ENCODE data around the gene HS3ST3A1.

Gene HS3ST3A1

DNA sequence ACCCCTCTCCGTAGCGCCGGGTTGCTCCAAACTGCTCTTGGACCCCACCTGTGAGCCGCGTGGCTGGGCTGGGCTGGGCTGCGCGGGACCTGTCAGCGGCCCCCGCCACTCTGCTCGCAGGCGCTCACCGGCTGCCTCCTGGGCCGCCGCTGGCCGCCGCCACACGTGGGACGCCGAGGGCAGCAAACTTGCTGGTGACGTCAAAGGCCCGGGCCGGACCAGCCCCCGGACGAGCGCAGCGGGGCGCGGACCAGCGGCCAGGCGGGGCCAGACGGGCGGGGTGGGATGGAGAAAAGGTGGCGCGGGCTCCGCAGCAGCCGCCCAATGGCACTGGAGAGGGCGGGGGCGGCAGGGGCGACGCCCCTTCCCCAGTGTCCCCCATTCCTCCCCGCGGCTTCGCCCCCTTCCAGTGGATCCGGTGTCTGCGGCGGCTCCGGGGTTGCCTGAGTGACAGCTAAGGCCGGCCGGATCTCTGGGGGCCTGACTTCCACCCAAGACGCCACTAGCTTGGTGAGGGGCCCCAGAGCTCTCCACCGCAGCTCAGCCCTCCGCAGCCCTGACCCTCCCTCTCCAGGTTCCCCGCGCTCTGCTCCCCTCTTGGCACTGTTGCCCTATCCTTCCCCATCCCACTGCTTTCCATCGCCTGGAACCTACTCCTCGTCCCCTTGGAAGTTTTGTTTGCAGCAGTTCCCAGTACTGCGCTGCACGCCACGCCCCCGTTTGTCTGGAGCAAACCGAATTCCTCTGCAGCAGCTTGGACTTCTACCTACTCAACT is at the start of gene HS3ST3A1:
TSS of gene HS3ST3A1 (minus strand) at position 154 of the 776 bp plus-strand sequence. CDS start 800 bp downstream, outside the sequence.
- peak; percentile 74 for DNase-seq (ENCODE audit: low spot score)

GRCh38 chr17:13650096-13650675 is 48.5 kb upstream of the HS3ST3A1 start:
- DNase-seq (ENCODE audit: low spot score), result no peak

DNA sequence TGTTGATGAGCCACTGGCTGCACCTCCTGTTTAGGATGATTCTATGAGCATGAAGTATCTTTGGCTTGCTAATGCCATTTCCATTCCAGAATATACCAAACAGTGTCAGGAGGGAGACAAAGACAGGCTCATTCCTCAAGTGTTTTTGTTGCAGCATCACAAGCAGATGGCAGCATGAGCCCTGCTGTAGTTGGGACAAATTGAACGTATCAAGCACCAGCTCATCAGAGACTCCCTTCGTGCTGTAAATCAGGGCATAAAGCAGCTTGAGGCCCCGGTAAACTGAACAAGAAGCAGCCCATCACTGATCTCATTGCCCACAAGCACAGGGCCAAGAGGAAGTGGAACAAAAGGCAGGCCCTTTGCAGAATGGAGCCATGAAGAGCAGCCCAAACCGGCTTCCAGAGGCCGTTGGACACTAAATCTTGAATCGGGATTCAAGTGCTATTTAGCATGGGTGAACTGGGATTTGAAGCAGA is 45.9 kb upstream of the HS3ST3A1 start:
- no peak for DNase-seq (ENCODE audit: low spot score)

DNA sequence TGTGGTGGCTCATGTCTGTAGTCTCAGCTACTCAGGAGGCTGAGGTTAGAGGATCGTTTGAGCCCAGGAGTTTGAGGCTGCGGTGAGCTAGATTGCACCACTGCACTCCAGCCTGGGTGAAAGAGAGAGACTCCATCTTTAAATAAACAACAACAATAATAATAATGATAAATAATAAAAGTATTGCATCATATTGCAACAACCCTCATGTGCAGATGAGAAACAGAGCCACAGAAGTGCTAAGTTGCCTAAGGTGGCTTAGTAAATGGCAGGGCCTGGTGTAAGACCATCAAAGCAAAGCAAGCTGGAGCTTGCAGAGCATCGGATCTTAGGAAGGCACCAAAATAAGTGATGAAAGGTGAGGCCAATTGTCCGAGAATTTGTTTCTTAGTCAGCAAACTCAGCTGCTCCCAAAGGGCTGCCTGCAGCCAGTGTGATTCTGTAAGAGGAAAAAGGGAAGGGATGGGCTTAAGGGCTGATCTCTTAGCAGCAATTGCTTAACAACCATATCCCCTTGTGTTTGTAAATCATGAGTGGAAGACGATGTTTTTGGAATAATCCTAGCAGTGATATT is 45.3 kb upstream of the HS3ST3A1 start:
- no peak for DNase-seq (ENCODE audit: low spot score)

DNA sequence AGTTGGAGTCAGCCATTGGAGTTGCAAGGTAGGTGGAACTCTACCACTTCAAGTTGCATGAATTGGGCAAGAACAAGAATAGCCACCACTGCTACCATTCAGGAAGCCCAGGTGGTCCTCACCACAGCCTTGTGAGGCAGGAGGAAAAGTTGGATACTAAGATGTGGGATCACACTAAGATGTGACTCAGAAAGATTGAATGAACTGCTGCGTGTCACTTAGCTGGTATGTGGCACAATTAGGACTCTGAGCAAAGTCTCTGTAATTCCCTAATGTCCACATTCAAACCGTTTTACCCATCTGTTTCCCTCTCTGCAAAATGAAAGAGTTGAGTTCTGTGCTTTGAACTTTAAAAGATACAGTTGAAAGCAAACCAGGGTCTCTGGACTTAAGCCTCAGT is 44.7 kb upstream of the HS3ST3A1 start:
- DNase-seq (ENCODE audit: low spot score), result no peak

GRCh38 chr17:13643180-13643579 is 41.5 kb upstream of the HS3ST3A1 start:
- DNase-seq (ENCODE audit: low spot score), result no peak

DNA sequence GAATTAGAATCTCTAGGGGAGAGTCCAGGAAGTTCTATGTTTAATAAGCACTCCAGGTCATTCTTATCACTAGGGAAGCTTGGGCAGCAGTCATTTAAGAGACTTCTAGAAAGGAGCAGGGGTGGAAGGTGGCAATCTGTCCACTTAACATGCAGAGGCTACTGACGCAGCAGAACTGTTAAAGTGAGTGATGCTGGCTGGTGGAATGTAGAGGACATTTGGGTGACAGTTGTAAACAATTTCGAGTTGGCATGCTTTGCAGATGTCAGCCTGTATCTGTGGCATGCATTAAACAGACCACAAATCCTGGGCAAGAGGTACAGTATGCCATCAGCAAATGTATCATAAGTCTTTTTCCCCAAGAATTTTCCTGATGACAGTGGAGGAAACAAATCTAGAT is 40.5 kb upstream of the HS3ST3A1 start:
- DNase-seq (ENCODE audit: low spot score), result no peak

DNA sequence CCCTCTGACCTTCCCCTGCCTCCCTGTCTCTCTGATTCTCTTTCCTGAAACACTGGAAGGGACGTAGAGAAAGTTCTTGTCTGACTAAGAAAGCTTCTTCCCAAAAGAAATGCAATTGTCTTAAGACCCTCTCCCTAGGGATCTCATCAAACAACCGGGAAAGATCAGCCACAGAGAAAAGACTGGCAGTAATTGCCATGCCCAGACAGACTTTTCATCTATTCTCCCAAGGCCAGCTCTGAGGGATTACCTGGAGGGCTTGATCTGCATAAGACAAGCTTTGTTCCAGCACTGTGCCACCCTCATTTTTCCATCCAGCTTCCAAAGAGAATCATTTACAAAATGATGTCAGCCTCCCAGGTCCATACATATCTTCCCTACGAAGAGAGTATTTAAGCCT is 38.8 kb upstream of the HS3ST3A1 start:
- no peak for DNase-seq (ENCODE audit: low spot score)

DNA sequence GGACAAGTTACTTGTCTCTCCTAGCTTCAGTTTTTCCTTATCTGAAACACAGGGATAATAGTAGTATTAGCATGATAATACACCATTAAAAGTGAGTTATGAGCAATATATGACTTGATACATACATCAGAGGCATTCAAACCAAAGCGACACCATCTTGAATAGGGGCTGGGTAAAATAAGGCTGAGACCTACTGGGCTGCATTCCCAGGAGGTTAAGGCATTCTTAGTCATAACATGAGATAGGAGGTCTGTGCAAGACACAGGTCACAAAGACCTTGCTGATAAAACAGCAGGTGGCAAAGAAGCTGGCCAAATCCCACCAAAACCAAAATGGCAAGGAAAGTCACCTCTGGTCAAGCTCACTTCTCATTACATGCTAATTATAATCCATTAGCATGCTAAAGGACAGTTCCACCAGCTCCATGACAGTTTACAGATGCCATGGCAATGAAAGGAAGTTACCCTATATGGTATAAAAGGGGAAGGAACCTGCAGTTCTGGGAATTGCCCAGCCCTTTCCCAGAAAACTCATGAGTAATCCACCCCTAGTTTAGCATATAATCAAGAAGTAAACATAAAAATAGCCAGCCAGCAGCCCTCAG is 37.2 kb upstream of the HS3ST3A1 start:
- no peak for DNase-seq (ENCODE audit: low spot score)

GRCh38 chr17:13636951-13637350 is 35.2 kb upstream of the HS3ST3A1 start:
- DNase-seq (ENCODE audit: low spot score), result no peak

GRCh38 chr17:13635951-13636350 is 34.2 kb upstream of the HS3ST3A1 start:
- DNase-seq (ENCODE audit: low spot score), result no peak

DNA sequence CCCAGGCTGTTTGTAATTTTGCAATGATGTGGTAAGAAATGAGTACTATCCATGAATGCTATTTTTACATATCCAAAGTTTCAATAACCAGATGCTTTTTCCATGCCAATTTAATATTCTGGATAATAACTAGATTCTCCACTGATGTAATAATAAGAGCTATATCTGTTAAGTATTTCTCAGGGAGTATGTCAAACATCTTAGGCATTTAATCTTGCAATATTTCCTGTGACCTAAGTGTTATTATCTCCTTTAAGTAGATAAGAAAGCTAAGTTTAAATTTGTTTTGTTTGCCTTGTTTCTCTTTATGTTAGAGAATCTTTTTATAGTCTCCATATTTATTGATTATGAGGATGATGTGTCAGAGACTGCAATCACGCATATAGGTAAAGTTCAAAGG is 32.3 kb upstream of the HS3ST3A1 start:
- no peak for DNase-seq (ENCODE audit: low spot score)

DNA sequence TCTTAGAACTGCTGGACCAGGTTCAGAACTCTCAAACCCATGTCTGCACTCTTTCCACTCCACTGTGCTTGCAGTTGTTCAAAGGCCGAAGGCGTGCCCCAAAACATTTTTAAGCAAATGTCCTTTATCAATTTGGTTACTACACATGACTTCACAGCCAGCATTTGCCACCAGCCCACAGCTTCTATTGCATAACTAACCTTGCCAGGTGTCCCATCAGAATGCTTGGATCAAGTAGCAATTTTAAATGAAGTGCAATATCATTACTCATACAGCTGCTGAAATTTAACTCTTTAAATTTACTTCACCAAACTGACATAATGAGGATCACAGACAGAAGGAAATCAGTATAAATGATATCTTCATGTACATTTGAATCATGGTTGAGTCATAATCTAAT is 29.8 kb upstream of the HS3ST3A1 start:
- no peak for DNase-seq (ENCODE audit: low spot score)

DNA sequence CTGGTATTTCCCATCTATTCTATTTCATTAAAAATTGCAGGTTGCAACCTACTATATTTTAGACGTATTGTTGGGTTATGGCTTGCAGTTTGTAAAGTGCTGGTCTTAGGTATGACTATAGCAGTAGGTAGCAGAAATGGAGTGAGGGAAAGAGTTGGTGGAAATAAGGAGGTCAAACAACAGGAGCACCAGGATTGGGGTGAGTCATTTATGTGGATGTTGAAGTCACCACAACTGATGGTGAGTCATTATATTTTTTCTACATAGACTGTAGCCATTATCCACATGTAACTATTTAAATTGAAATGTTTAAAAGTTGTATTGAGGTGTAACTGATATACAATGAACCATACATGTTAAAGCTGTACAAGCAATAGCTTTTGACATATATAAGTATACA is 25.0 kb upstream of the HS3ST3A1 start:
- no peak for DNase-seq (ENCODE audit: low spot score)

DNA sequence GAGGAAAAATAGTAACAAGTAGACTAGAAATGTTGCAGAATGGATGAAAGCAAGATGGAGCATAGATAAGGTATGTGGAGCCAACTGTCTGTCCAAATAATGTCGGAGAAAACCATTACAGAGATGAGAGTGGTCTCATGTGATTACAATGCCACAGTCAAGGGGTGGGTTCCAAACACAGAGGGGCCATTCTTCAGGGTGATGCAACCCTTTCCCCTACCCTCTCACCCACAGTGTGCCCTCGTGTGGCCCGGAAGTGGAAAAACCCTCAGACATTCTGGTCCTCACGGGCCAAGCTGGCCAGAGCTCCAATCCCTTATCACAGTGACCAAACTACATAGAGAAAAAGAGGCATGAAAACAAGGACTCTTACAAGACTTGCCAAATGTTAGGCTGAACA is 17.7 kb upstream of the HS3ST3A1 start:
- peak; percentile 24 for DNase-seq (ENCODE audit: low spot score)

DNA sequence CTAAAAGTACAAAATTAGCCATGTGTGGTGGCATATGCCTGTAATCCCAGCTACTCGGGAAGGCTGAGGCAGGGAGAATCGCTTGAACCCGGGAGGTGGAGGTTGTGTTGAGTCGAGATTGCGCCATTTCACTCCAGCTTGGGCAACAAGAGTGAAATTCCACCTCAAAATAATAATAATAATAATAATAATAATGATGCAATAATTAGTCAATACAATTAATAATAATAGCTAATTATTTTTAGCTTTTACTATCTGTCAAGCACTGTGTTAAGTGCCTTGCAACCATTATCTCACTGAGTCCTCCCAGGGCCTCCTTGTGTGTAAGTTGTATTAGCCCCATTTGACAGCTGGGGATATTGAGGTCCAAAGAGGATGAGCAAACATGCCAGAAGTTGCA is 14.3 kb upstream of the HS3ST3A1 start:
- no peak for DNase-seq (ENCODE audit: low spot score)

DNA sequence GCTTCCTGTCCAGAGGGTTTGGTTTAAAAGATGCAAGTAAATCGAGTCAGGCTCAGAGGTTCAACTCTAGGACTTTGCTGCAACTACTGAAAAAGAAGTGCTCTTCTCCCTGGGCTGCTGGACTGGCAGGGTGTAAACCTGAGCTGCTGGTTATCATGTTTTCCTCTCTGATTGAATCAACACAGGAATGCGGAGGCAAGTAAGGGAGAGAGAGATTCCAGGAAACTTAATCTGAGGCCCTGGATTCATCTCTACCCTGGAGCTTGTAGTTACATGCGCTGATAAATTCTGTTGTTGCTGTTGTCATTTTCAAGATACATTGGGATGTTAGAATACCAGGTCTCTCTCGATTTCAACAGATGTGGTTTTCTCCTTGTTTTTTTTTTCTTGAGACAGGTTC is 8.2 kb upstream of the HS3ST3A1 start:
- no peak for DNase-seq (ENCODE audit: low spot score)

DNA sequence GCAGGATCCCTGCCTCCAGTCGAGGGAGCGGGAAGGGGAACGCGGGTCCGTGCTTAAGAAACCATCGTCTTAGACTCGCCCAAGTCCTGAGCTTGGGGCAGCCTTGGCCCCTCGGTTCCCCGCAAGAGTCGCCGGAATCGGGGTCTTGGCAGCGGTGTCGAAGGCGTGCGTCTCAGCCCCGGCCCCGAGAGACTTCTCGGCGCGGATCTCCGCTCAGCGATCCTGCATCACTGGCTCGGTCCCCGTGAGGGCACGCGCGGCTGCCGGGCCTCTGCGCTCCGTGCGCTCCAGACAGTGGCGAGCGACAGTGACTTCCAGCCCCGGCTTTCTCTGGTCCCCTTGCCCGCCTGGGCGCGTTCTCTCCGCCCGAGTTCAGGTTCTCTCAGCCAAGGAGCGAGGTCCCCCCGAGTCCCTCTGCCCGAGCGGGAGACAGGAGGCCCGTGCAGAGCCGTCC is 380 bp downstream of the HS3ST3A1 start:
- DNase-seq (ENCODE audit: low spot score), result peak; percentile 32

GRCh38 chr17:13600475-13601321 is 1.0 kb downstream of the HS3ST3A1 start:
- DNase-seq (ENCODE audit: low spot score), result peak; percentile 28

DNA sequence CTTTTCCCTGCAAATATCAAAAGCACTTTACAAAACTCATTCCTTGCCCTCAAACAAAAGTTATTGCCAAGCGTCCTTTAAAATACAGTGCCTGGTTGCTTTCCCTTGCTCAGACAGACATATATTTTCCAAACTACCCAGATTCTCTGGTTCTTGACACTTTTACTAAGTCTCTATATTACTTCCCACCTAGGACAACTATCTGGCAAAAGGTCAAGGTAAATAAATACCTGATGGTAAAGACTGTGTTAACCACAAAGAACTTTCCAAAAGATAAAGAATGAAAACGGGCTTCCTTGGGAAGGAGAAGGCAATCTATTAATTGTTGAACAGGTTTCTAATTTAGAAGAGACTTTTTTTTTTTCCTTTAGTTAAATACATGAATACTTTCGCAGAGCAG is 1.9 kb downstream of the HS3ST3A1 start:
- no peak for DNase-seq (ENCODE audit: low spot score)

DNA sequence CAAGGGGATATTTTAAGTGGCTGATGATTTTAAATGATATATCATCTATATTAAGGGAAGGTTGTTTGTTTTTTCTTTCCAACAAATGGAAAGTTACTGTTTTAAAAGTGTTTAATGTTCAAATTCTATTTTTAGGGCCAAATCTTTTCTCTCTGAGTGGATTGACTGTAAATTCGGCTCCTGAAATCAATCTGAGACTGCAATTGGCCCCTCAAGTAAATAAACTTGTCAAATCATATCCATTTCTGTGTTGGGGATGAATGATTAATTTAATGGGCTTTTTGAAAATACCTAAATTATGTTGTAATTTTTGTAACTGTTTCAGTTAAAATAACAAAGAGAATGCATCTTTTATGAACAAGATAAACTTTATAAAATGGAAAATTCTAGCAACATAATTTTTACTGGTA is 2.6 kb downstream of the HS3ST3A1 start:
- no peak for DNase-seq (ENCODE audit: low spot score)
